Measurements from ENCODE around the gene LHFPL3. TPM values are rescaled to one million over a fixed set of nuclear protein-coding genes. Genes with fewer than 3 reads are reported as not detected.

Gene LHFPL3
- total and polyA plus RNA-seq, 9 of the 15 experiments (the other 6 are each of a cell fraction or from before 2014, with no cell fraction given) = 0.21 to 0.52 TPM; not detected in 7

- peak; percentile 58; the same call in 1 of the 2 replicates for TF ChIP-seq MYC (IDR thresholded peaks at IDR 0.05; ENCODE audit: low read depth, low read length)
- TF ChIP-seq MYC (CRISPR knock-in tag; IDR thresholded peaks at IDR 0.05; ENCODE audit: borderline replicate concordance, low read depth) = no peak
- TF ChIP-seq ZNF436 (CRISPR knock-in tag; IDR thresholded peaks at IDR 0.05) = no peak
- TF ChIP-seq, protein P1, sequence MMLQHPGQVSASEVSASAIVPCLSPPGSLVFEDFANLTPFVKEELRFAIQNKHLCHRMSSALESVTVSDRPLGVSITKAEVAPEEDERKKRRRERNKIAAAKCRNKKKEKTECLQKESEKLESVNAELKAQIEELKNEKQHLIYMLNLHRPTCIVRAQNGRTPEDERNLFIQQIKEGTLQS (IDR thresholded peaks at IDR 0.05) = no peak
- TF ChIP-seq, protein P1 (CRISPR knock-in tag; conservative IDR thresholded peaks at IDR 0.05) = peak; percentile 72; the same call in 1 of the 2 replicates
- TF ChIP-seq CCNT2 (IDR thresholded peaks at IDR 0.05; ENCODE audit: borderline replicate concordance, extremely low read depth, insufficient read length, low read depth, low read length) = peak; percentile 96
- TF ChIP-seq, protein P2, sequence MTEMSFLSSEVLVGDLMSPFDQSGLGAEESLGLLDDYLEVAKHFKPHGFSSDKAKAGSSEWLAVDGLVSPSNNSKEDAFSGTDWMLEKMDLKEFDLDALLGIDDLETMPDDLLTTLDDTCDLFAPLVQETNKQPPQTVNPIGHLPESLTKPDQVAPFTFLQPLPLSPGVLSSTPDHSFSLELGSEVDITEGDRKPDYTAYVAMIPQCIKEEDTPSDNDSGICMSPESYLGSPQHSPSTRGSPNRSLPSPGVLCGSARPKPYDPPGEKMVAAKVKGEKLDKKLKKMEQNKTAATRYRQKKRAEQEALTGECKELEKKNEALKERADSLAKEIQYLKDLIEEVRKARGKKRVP (CRISPR knock-in tag; IDR thresholded peaks at IDR 0.05) = 0 out of 2 replicates have a peak, but pooled peaks have one; percentile 32
- no peak for TF ChIP-seq RHOXF2B (CRISPR knock-in tag; conservative IDR thresholded peaks at IDR 0.05)
- no peak for TF ChIP-seq PHF20 (IDR thresholded peaks at IDR 0.05; ENCODE audit: partially characterized antibody)
- TF ChIP-seq NFXL1 (CRISPR knock-in tag; IDR thresholded peaks at IDR 0.05) = no peak
- TF ChIP-seq SETDB1 (IDR thresholded peaks at IDR 0.05; ENCODE audit: low read length) = peak; percentile 17
- TF ChIP-seq PTBP1 (IDR thresholded peaks at IDR 0.05; ENCODE audit: low read depth, low read length) = no peak
- TF ChIP-seq NCOR1 (IDR thresholded peaks at IDR 0.05) = peak; percentile 80
- no peak for TF ChIP-seq TGIF2 (CRISPR knock-in tag; IDR thresholded peaks at IDR 0.05)
- TF ChIP-seq HDAC2 (IDR thresholded peaks at IDR 0.05) = peak; percentile 98
- TF ChIP-seq ZNF212 (CRISPR knock-in tag; IDR thresholded peaks at IDR 0.05) = no peak
- TF ChIP-seq ZNF639 (CRISPR knock-in tag; conservative IDR thresholded peaks at IDR 0.05 in 1 of 2, IDR thresholded peaks at IDR 0.05 in 1 of 2) = peak in 1 of 2 experiments; percentile 71; a peak in 1 of 4 replicates
- TF ChIP-seq ETV1 (tag; conservative IDR thresholded peaks at IDR 0.05; ENCODE audit: low read depth) = peak; percentile 28; the same call in 1 of the 2 replicates
- TF ChIP-seq FOXK2 (conservative IDR thresholded peaks at IDR 0.05 in 1 of 2, IDR thresholded peaks at IDR 0.05 in 1 of 2; ENCODE audit: low read depth in 2 of 2) = 0 out of 4 replicates have a peak, but pooled peaks of 1 of the 2 experiments have one; percentile 12
- peak; percentile 45; the same call in 1 of the 2 replicates for TF ChIP-seq TFAP4 (CRISPR knock-in tag; IDR thresholded peaks at IDR 0.05; ENCODE audit: borderline replicate concordance)
- no peak for TF ChIP-seq ZNF316 (IDR thresholded peaks at IDR 0.05)
- TF ChIP-seq BCOR (IDR thresholded peaks at IDR 0.05) = peak; percentile 89
- peak; percentile 60; the same call in 1 of the 2 replicates for TF ChIP-seq TCF7L2 (IDR thresholded peaks at IDR 0.05; ENCODE audit: low read depth, low read length)
- peak; percentile 87 for TF ChIP-seq ATF7 (IDR thresholded peaks at IDR 0.05)
- TF ChIP-seq RAD21 (CRISPR knock-in tag; conservative IDR thresholded peaks at IDR 0.05 in 1 of 2, IDR thresholded peaks at IDR 0.05 in 1 of 2) = peak in 1 of 2 experiments; percentile 2; a peak in 1 of 4 replicates
These were observed 615.3 kb downstream of the LHFPL3 start (continued) for GRCh38 chr7:104943502-104944343.

Data from K562 (cell line).